Measurements from ENCODE around the gene LARGE1.

DNA sequence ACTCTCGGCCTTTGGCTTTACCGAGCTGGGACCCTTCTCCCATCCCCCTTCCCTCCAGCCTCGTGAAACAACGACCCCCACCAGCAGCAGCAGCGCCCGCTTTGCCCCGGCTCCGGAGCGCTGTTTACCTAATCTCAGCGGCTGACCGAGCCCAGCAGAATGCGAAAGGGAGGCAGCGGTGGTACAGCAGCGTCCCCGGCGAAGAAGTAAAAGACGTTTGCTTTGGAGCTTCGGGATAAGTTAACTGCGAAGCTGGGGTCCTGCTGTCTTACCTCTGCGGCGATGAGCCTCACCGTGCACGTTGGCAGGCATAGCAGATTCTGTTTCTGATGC is 2.0 kb upstream of the LARGE1 start:
- no peak for TF ChIP-seq EZH2phosphoT487 (IDR thresholded peaks at IDR 0.05; ENCODE audit: borderline replicate concordance)
- TF ChIP-seq, protein P1, sequence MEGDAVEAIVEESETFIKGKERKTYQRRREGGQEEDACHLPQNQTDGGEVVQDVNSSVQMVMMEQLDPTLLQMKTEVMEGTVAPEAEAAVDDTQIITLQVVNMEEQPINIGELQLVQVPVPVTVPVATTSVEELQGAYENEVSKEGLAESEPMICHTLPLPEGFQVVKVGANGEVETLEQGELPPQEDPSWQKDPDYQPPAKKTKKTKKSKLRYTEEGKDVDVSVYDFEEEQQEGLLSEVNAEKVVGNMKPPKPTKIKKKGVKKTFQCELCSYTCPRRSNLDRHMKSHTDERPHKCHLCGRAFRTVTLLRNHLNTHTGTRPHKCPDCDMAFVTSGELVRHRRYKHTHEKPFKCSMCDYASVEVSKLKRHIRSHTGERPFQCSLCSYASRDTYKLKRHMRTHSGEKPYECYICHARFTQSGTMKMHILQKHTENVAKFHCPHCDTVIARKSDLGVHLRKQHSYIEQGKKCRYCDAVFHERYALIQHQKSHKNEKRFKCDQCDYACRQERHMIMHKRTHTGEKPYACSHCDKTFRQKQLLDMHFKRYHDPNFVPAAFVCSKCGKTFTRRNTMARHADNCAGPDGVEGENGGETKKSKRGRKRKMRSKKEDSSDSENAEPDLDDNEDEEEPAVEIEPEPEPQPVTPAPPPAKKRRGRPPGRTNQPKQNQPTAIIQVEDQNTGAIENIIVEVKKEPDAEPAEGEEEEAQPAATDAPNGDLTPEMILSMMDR (conservative IDR thresholded peaks at IDR 0.05; ENCODE audit: low read length), result no peak
